ENCODE measurements around the gene LUC7L3. TPM values are rescaled to one million over a fixed set of nuclear protein-coding genes. Genes with fewer than 3 reads are reported as not detected.
A peak's percentile ranks its signal among the peaks of the same experiment; 100 is the strongest.

Gene LUC7L3
- total RNA-seq, 1 experiment from 2014 or later, result 154 TPM

GRCh38 chr17:50774225-50774803, 54.9 kb downstream of the LUC7L3 start:
- H2BK20ac ChIP-seq (ENCODE audit: low read depth, low read length, poor library complexity, severe bottlenecking), result no peak overlapping the region

More at GRCh38 chr17:50774225-50774803, 54.9 kb downstream of the LUC7L3 start:
- no peak overlapping the region for H2BK5ac ChIP-seq (ENCODE audit: insufficient read length, low read length)
- H3K14ac ChIP-seq (ENCODE audit: insufficient read depth, low read length), result no peak overlapping the region
- no peak overlapping the region for H2BK12ac ChIP-seq (ENCODE audit: insufficient read length, low read depth, low read length)
- no CpG with 5 or more reads among the region's 7 CpGs for WGBS (ENCODE audit: extremely low coverage, insufficient read length, low lambda C conversion rate)
- no peak overlapping the region for H3K4ac ChIP-seq (ENCODE audit: low read depth, low read length)
- TF ChIP-seq CTCF (conservative IDR thresholded peaks at IDR 0.05), result peak; percentile 45; the same call in 2 of the 3 replicates
- H4K20me1 ChIP-seq (ENCODE audit: control insufficient read depth, insufficient read depth, insufficient read length), result no peaks in the 10 kb centered on the region
- no peaks in the 10 kb centered on the region for H3K9me3 ChIP-seq (ENCODE audit: control insufficient read depth, low read depth, low read length)
- no peak overlapping the region for H4K5ac ChIP-seq (ENCODE audit: insufficient read length, low read depth, low read length)
- no peak overlapping the region for H3T11ph ChIP-seq (ENCODE audit: low read length)
- peaks cover 6 to 8% of the 10 kb centered on the region in 2 experiments for H3K4me1 Mint-ChIP-seq
- no peak overlapping the region for H3K4me3 Mint-ChIP-seq
- H2AFZ ChIP-seq (ENCODE audit: low read length), result no peak overlapping the region
- no peaks in the 10 kb centered on the region for H3K27me3 Mint-ChIP-seq (ENCODE audit: low read depth)
- H3K9me3 Mint-ChIP-seq, result no peaks in the 10 kb centered on the region
- peak overlapping the region in 2 of 3 experiments; percentile 60 to 63; a peak in 2 of 7 replicates for H3K27ac Mint-ChIP-seq
- no peak overlapping the region for H2AK5ac ChIP-seq (ENCODE audit: insufficient read length, low read length)
- DNase-seq, result peak; percentile 56
- no peak overlapping the region for H3K9ac ChIP-seq (ENCODE audit: extremely low read depth, insufficient read length, low read length)
- H3K4me1 ChIP-seq (ENCODE audit: insufficient read depth, low read length), result no peaks in the 10 kb centered on the region
- H3K36me3 Mint-ChIP-seq (ENCODE audit: insufficient read depth in 1 of 3, low read depth in 3 of 3), result no peaks in the 10 kb centered on the region
- H2BK120ac ChIP-seq (ENCODE audit: low read depth, low read length, poor library complexity, severe bottlenecking), result no peak overlapping the region
- no peaks in the 10 kb centered on the region for H3K79me1 ChIP-seq (ENCODE audit: insufficient read depth, low read depth, low read length, poor library complexity, severe bottlenecking)
- H3K56ac ChIP-seq (ENCODE audit: insufficient read length, low read depth, low read length), result no peak overlapping the region
- H3K23me2 ChIP-seq (ENCODE audit: insufficient read length, low read depth, low read length, poor library complexity, severe bottlenecking), result no peaks in the 10 kb centered on the region
- no peak overlapping the region for H4K8ac ChIP-seq (replicated peaks; ENCODE audit: insufficient read length, low read depth, low read length)
- no peaks in the 10 kb centered on the region for H3K27me3 ChIP-seq (ENCODE audit: insufficient read depth, low read length)
- H3K79me2 ChIP-seq (ENCODE audit: insufficient read depth, low read length), result no peaks in the 10 kb centered on the region
- no peak overlapping the region for H3K27ac ChIP-seq (ENCODE audit: insufficient read length, low read depth, low read length)
- no peak overlapping the region for H3K23ac ChIP-seq (ENCODE audit: insufficient read length, low read depth, low read length)
- no peak overlapping the region for H3K18ac ChIP-seq (ENCODE audit: insufficient read length, low read depth, low read length)
- H3K4me2 ChIP-seq (ENCODE audit: insufficient read depth, insufficient read length, low read length), result no peak overlapping the region
- H2BK15ac ChIP-seq (ENCODE audit: low read depth, low read length), result no peak overlapping the region
- H4K91ac ChIP-seq (ENCODE audit: insufficient read length, low read depth, low read length), result no peak overlapping the region
